ENCODE results near the gene GMCL1. TPM values are rescaled to one million over a fixed set of nuclear protein-coding genes. Genes with fewer than 3 reads are reported as not detected.

The GMCL1 gene
- total and polyA plus RNA-seq, 9 of the 15 experiments (the other 6 are each of a cell fraction or from before 2014, with no cell fraction given) = 7.0 to 27.3 (median 15.4) TPM

DNA sequence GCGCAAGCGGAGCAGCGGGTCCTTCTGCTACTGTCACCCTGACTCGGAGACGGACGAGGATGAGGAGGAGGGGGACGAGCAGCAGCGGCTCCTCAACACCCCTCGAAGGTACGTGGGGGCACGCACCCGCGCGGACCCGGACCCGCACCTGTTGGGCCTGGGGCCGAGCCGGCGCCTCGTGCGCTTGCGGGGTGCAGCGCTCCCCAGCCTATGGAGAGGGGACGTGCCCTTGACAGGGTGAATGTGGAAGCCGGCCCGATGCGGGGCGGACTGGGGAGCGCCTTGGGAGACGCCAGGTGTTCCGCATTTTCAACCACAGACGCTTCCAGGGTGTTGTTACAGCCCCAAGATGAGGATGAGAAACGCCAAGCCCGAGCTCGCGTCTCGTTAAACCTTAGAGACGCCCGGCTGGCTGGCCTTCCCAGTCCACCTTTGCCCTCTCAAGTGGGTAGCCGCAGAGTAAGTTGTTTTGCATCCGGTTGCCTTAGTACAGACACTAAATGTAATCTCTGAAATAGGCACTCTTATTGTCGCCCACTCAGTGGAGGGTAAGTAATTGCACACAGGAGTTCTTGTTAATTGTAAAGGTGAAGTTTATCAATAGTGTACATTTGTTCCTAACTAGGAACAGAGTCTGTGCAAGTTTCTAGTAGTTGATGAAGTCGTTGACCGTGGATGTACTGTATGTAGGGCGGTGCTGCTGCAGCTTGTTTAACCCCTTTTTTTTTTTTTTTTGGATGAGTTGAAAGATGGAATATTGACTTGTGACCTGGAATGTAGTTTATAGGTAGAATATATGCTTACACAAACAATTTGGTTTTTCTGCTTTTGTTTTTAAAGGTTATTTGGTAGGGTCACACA lies 815 bp downstream of the GMCL1 start (continued):
- TF ChIP-seq TGIF2 (CRISPR knock-in tag; IDR thresholded peaks at IDR 0.05) (peak; percentile 80; the same call in 1 of the 2 replicates), ETV5 (CRISPR knock-in tag; IDR thresholded peaks at IDR 0.05; ENCODE audit: low read depth) (no peak), NR4A1 (CRISPR knock-in tag; IDR thresholded peaks at IDR 0.05) (no peak), NR4A1 (tag; IDR thresholded peaks at IDR 0.05) (no peak), SMAD4 (CRISPR knock-in tag; conservative IDR thresholded peaks at IDR 0.05) (no peak; the same call in 1 of the 2 replicates), GATAD2B (IDR thresholded peaks at IDR 0.05; ENCODE audit: borderline replicate concordance) (no peak), TEAD1 (CRISPR knock-in tag; IDR thresholded peaks at IDR 0.05) (peak in 1 of 2 experiments; percentile 42; a peak in 1 of 4 replicates), ZSCAN29 (IDR thresholded peaks at IDR 0.05) (no peak), CBX3 (IDR thresholded peaks at IDR 0.05; ENCODE audit: borderline replicate concordance in 1 of 2, low read length in 2 of 2) (0 out of 3 replicates have a peak, but pooled peaks of 1 of the 2 experiments have one; percentile 33), ZFP1 (CRISPR knock-in tag; IDR thresholded peaks at IDR 0.05) (no peak), NFATC3 (IDR thresholded peaks at IDR 0.05) (no peak), ZFP30 (CRISPR knock-in tag; IDR thresholded peaks at IDR 0.05; ENCODE audit: borderline replicate concordance) (no peak), E2F6 (IDR thresholded peaks at IDR 0.05; ENCODE audit: borderline replicate concordance in 1 of 2, extremely low read depth in 1 of 2, insufficient read depth in 1 of 2, insufficient read length in 1 of 2, low read depth in 1 of 2, low read length in 1 of 2, poor library complexity in 1 of 2, severe bottlenecking in 1 of 2) (peak in 1 of 2 experiments; percentile 8), TAF1 (IDR thresholded peaks at IDR 0.05; ENCODE audit: control insufficient read depth, extremely low read depth, insufficient read depth, low read length, severe bottlenecking) (no peak), GTF2E2 (tag; IDR thresholded peaks at IDR 0.05) (no peak), ZNF445 (CRISPR knock-in tag; IDR thresholded peaks at IDR 0.05; ENCODE audit: low read depth) (no peak), EGR1 (conservative IDR thresholded peaks at IDR 0.05) (no peak), TAF15 (IDR thresholded peaks at IDR 0.05; ENCODE audit: low read depth, low read length) (no peak), POLR3A (IDR thresholded peaks at IDR 0.05; ENCODE audit: borderline replicate concordance, extremely low read depth, insufficient read depth, insufficient read length) (no peak), CGGBP1 (CRISPR knock-in tag; IDR thresholded peaks at IDR 0.05) (no peak), ZBTB8A (IDR thresholded peaks at IDR 0.05; ENCODE audit: partially characterized antibody) (no peak), TBP (optimal IDR thresholded peaks at IDR 0.05; ENCODE audit: low read depth, low read length) (no peak), SP1 (CRISPR knock-in tag; IDR thresholded peaks at IDR 0.05) (no peak), JUND (IDR thresholded peaks at IDR 0.05; ENCODE audit: borderline replicate concordance, low read depth, low read length) (no peak), JUND (tag; IDR thresholded peaks at IDR 0.05; ENCODE audit: borderline replicate concordance, low read depth, low read length) (no peak)
- TF ChIP-seq, protein P1, sequence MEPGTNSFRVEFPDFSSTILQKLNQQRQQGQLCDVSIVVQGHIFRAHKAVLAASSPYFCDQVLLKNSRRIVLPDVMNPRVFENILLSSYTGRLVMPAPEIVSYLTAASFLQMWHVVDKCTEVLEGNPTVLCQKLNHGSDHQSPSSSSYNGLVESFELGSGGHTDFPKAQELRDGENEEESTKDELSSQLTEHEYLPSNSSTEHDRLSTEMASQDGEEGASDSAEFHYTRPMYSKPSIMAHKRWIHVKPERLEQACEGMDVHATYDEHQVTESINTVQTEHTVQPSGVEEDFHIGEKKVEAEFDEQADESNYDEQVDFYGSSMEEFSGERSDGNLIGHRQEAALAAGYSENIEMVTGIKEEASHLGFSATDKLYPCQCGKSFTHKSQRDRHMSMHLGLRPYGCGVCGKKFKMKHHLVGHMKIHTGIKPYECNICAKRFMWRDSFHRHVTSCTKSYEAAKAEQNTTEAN (CRISPR knock-in tag; IDR thresholded peaks at IDR 0.05) = no peak
